Right lobe of liver (tissue), 4 donors: ENCODE measurements around the gene CCL13.

ENCODE experiments used
- CTCF ChIP-seq, 4 donors: fragments of 200-600 bp in 3 of 4; fragments of 450-650 bp in 1 of 4; IDR thresholded peaks; one replicate each; pipeline versions ENCODE4 v1.5.1 to v1.8.0; 2016 to 2022; ENCODE audit warnings: antibody characterized with exemption in 4 of 4, mild to moderate bottlenecking in 2 of 4
- POLR2A ChIP-seq: fragments of 450-650 bp; IDR thresholded peaks from one replicate; pipeline ENCODE4 v1.6.1; 2017; ENCODE audit warnings: antibody characterized with exemption, mild to moderate bottlenecking
- donor health status: DM: no; HTN: no; CAD: no.
- donor health status: DM: no; HTN: no; CAD: no.
- donor health status: DM: no; HTN: yes; CAD: no.

GRCh38 chr17:34358631-34359030, 2.4 kb downstream of the CCL13 start:
- no peak for TF ChIP-seq CTCF (IDR thresholded peaks at IDR 0.05)
- no peak for TF ChIP-seq POLR2A
